Neural cell (in vitro differentiated cells): ENCODE results near the gene CLIC1. TPM values are rescaled to one million over a fixed set of nuclear protein-coding genes. Genes with fewer than 3 reads are reported as not detected.

Source experiments
- H2AFZ ChIP-seq: fragments of 200-600, 300-800 bp; sonication (generic), shearing (Covaris generic); 2 replicates; pipeline ENCODE4 v1.6.0; 2014; ENCODE audit warnings: low read depth, mild to moderate bottlenecking, antibody characterized with exemption, low read length, moderate library complexity
- H3F3A ChIP-seq: fragments of 200-600 bp; shearing (Covaris generic); 2 replicates; pipeline ENCODE4 v1.6.1; 2016; ENCODE audit warnings: mild to moderate bottlenecking, moderate library complexity, mixed read lengths, antibody characterized with exemption, low read length; ENCODE audit not compliant: insufficient read depth, poor library complexity, severe bottlenecking
- H3K27ac ChIP-seq: fragments of 200-600, 300-800 bp; sonication (generic), shearing (Covaris generic); 2 replicates; pipeline ENCODE4 v1.5.1; 2014; ENCODE audit warnings: mild to moderate bottlenecking, low read length, moderate library complexity
- H3K27me3 ChIP-seq: fragments of 300-800, 200-600 bp; sonication (generic), shearing (Covaris generic); 2 replicates; pipeline ENCODE4 v1.6.0; 2014; ENCODE audit warnings: mild to moderate bottlenecking, low read depth, low read length, moderate library complexity; ENCODE audit not compliant: insufficient read depth
- H3K36me3 ChIP-seq: fragments of 300-800, 200-600 bp; sonication (generic), shearing (Covaris generic); 2 replicates; pipeline ENCODE4 v1.5.1; 2014; ENCODE audit warnings: mild to moderate bottlenecking, antibody characterized with exemption, low read length, moderate library complexity; ENCODE audit not compliant: insufficient read depth
- H3K4me2 ChIP-seq: fragments of 300-800, 200-600 bp; sonication (generic), shearing (Covaris generic); 2 replicates; pipeline ENCODE4 v1.6.0; 2014; ENCODE audit warnings: mild to moderate bottlenecking, low read length
- H3K4me3 ChIP-seq: fragments of 300-800, 200-600 bp; sonication (generic), shearing (Covaris generic); 2 replicates; pipeline ENCODE4 v1.5.1; 2014; ENCODE audit warnings: mild to moderate bottlenecking, low read length, moderate library complexity
- H3K79me2 ChIP-seq: fragments of 200-600 bp; shearing (Covaris generic); replicated peaks from 2 replicates; pipeline ENCODE4 v1.6.0; 2014; ENCODE audit warnings: mild to moderate bottlenecking, low read length, moderate library complexity; ENCODE audit not compliant: insufficient read depth
- H3K9ac ChIP-seq: fragments of 300-800, 200-600 bp; sonication (generic), shearing (Covaris generic); 2 replicates; pipeline ENCODE4 v1.6.1; 2016; ENCODE audit warnings: mild to moderate bottlenecking, low read length, mixed read lengths
- H3K9me2 ChIP-seq: fragments of 200-600 bp; shearing (Covaris generic); 2 replicates; pipeline ENCODE4 v1.6.1; 2016; ENCODE audit warnings: mild to moderate bottlenecking, low read length, mixed read lengths; ENCODE audit not compliant: insufficient read depth
- H3K9me3 ChIP-seq: fragments of 200-600, 300-800 bp; sonication (generic), shearing (Covaris generic); 2 replicates; pipeline ENCODE4 v1.6.1; 2016; ENCODE audit warnings: mild to moderate bottlenecking, mixed run types, low read length, moderate library complexity, mixed read lengths
- H4K20me1 ChIP-seq: fragments of 200-600 bp; shearing (Covaris generic); 2 replicates; pipeline ENCODE4 v1.6.1; 2016; ENCODE audit warnings: mild to moderate bottlenecking, mixed run types; ENCODE audit not compliant: insufficient read depth
- EP300 ChIP-seq: fragments of 450-650 bp; conservative IDR thresholded peaks from 2 replicates; pipeline ENCODE4 v1.6.1; 2014; ENCODE audit warnings: antibody characterized with exemption, mild to moderate bottlenecking, moderate library complexity; ENCODE audit not compliant: poor library complexity, severe bottlenecking
- EZH2 ChIP-seq: fragments of 200-600, 300-800 bp; shearing (Covaris generic), sonication (generic); IDR thresholded peaks from 2 replicates; pipeline ENCODE4 v1.6.1; 2014; ENCODE audit warnings: antibody characterized with exemption, low read length, borderline replicate concordance, mild to moderate bottlenecking; ENCODE audit not compliant: insufficient read depth, poor library complexity, severe bottlenecking
- MXI1 ChIP-seq: fragments of 450-650 bp; conservative IDR thresholded peaks from 2 replicates; pipeline ENCODE4 v1.6.1; 2014; ENCODE audit warnings: antibody characterized with exemption, mild to moderate bottlenecking; ENCODE audit not compliant: poor library complexity, severe bottlenecking
- POLR2AphosphoS5 ChIP-seq: IDR thresholded peaks from 2 replicates; pipeline ENCODE4 v1.6.1; 2012
- RAD21 ChIP-seq: fragments of 450-650 bp; conservative IDR thresholded peaks from 2 replicates; pipeline ENCODE4 v1.6.1; 2014; ENCODE audit warnings: antibody characterized with exemption, mild to moderate bottlenecking, moderate library complexity
- SMC3 ChIP-seq: fragments of 450-650 bp; conservative IDR thresholded peaks from 2 replicates; pipeline ENCODE4 v1.6.1; 2014; ENCODE audit warnings: antibody characterized with exemption, mild to moderate bottlenecking, moderate library complexity; ENCODE audit not compliant: poor library complexity
- TAF1 ChIP-seq: IDR thresholded peaks from 2 replicates; pipeline ENCODE4 v1.6.1; 2012; ENCODE audit warnings: low read depth
- polyA plus RNA-seq: library from polyadenylated mRNA; depleted of rRNA; stranded (reverse); fragments of >200 nt; gene quantifications from 2 replicates; pipeline ENCODE4 v1.2.3, GENCODE V29; 2014
- TF ChIP-seq, protein P1 (sequence below): fragments of 450-650 bp; IDR thresholded peaks from 2 replicates; pipeline ENCODE4 v1.5.1; 2014; ENCODE audit warnings: antibody characterized with exemption, mild to moderate bottlenecking, moderate library complexity; ENCODE audit not compliant: poor library complexity, severe bottlenecking
- TF ChIP-seq, protein P2 (sequence below): IDR thresholded peaks from 2 replicates; pipeline ENCODE4 v1.6.1; 2012; ENCODE audit warnings: borderline replicate concordance

CLIC1 gene
- polyA plus RNA-seq, 1 donor from 2014 or later, result 5.5 TPM

DNA sequence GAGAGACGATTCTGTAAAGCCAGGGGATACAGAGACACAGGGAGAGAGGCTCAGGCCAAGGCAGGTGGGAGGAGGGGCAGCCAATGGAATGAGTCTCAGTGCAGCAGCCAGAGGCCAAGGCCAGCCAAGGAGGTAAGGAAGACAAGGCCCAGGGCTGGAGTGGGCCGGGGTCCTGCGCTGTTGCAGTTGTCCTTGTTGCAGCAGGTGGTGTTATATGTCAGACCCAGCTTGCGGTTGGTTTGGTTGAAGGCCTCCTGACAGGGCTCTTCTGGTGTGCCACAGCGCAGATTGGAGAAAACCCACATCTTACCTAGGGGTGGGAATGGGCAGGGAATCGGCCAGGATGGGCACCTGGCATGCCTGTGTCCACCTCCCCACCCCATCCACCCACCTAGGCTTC, 17.3 kb downstream of the CLIC1 start:
- Histone ChIP-seq H3K79me2 (no peaks in the 10 kb centered on the region), H3F3A (no peaks in the 10 kb centered on the region), H3K9me2 (no peaks in the 10 kb centered on the region), H3K27ac (no peak overlapping the region), H3K9me3 (no peaks in the 10 kb centered on the region), H3K9ac (no peak overlapping the region), H3K36me3 (no peaks in the 10 kb centered on the region), H3K27me3 (no peaks in the 10 kb centered on the region), H3K4me3 (no peak overlapping the region), H2AFZ (no peak overlapping the region), H3K4me2 (no peak overlapping the region), H4K20me1 (no peaks in the 10 kb centered on the region)
- no peak for TF ChIP-seq EZH2
- TF ChIP-seq, protein P1, sequence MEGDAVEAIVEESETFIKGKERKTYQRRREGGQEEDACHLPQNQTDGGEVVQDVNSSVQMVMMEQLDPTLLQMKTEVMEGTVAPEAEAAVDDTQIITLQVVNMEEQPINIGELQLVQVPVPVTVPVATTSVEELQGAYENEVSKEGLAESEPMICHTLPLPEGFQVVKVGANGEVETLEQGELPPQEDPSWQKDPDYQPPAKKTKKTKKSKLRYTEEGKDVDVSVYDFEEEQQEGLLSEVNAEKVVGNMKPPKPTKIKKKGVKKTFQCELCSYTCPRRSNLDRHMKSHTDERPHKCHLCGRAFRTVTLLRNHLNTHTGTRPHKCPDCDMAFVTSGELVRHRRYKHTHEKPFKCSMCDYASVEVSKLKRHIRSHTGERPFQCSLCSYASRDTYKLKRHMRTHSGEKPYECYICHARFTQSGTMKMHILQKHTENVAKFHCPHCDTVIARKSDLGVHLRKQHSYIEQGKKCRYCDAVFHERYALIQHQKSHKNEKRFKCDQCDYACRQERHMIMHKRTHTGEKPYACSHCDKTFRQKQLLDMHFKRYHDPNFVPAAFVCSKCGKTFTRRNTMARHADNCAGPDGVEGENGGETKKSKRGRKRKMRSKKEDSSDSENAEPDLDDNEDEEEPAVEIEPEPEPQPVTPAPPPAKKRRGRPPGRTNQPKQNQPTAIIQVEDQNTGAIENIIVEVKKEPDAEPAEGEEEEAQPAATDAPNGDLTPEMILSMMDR, result no peak
- no peak for TF ChIP-seq TAF1
- TF ChIP-seq, protein P2, sequence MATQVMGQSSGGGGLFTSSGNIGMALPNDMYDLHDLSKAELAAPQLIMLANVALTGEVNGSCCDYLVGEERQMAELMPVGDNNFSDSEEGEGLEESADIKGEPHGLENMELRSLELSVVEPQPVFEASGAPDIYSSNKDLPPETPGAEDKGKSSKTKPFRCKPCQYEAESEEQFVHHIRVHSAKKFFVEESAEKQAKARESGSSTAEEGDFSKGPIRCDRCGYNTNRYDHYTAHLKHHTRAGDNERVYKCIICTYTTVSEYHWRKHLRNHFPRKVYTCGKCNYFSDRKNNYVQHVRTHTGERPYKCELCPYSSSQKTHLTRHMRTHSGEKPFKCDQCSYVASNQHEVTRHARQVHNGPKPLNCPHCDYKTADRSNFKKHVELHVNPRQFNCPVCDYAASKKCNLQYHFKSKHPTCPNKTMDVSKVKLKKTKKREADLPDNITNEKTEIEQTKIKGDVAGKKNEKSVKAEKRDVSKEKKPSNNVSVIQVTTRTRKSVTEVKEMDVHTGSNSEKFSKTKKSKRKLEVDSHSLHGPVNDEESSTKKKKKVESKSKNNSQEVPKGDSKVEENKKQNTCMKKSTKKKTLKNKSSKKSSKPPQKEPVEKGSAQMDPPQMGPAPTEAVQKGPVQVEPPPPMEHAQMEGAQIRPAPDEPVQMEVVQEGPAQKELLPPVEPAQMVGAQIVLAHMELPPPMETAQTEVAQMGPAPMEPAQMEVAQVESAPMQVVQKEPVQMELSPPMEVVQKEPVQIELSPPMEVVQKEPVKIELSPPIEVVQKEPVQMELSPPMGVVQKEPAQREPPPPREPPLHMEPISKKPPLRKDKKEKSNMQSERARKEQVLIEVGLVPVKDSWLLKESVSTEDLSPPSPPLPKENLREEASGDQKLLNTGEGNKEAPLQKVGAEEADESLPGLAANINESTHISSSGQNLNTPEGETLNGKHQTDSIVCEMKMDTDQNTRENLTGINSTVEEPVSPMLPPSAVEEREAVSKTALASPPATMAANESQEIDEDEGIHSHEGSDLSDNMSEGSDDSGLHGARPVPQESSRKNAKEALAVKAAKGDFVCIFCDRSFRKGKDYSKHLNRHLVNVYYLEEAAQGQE, result no peak
- no peak for TF ChIP-seq MXI1
- no peak for TF ChIP-seq SMC3
- TF ChIP-seq RAD21, result no peak
- no peak for TF ChIP-seq EP300

DNA sequence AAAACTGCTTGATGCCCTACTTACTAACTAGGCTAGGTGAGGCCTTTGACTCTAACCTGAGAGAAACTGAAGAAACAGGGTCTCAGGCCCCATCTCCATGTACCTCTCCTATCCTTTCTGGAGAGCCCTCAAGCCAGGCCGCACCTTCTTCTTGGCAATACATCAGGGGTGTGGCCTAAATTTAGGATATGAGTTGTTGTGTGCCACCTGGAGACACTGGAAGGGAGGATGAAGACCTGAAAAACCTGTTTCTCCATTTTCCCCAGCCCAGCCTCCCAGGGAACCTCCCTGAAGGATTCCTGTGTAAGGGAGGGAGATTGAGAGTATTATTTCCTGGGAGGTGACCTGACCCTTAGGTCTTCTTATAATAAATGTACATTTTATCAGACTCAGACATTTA, 18.1 kb downstream of the CLIC1 start:
- Histone ChIP-seq H4K20me1 (no peaks in the 10 kb centered on the region), H3K79me2 (no peaks in the 10 kb centered on the region), H3K4me3 (no peak overlapping the region), H2AFZ (no peak overlapping the region), H3K36me3 (no peaks in the 10 kb centered on the region), H3F3A (no peaks in the 10 kb centered on the region), H3K9ac (no peak overlapping the region), H3K9me2 (no peaks in the 10 kb centered on the region), H3K27ac (no peak overlapping the region), H3K27me3 (no peaks in the 10 kb centered on the region), H3K4me2 (no peak overlapping the region), H3K9me3 (no peaks in the 10 kb centered on the region)
- TF ChIP-seq EP300 (no peak), EZH2 (no peak), RAD21 (no peak), TAF1 (no peak), SMC3 (no peak), POLR2AphosphoS5 (no peak), MXI1 (no peak)
- TF ChIP-seq, protein P1, result no peak
- TF ChIP-seq, protein P2, result no peak
